Esophagus squamous epithelium (tissue), 5 donors: ENCODE measurements around the gene INKA2. TPM values are rescaled to one million over a fixed set of nuclear protein-coding genes. Genes with fewer than 3 reads are reported as not detected.

ENCODE experiments used
- DNase-seq: peaks from one replicate; lab custom pipeline; 2025; lab: John Stamatoyannopoulos, UW
- H3K27ac ChIP-seq, 4 donors: fragments of 200-600 bp; sonication (generic); one replicate each; pipeline ENCODE4 v1.5.1; 2016 to 2019; ENCODE audit warnings: mild to moderate bottlenecking in 1 of 4
- H3K27me3 ChIP-seq, 4 donors: fragments of 200-600 bp; sonication (generic); 1 replicate in 3 of 4; 2 replicates in 1 of 4; pipeline versions ENCODE4 v1.5.1 to v1.6.0; 2017 to 2021; ENCODE audit warnings: antibody characterized with exemption in 1 of 4
- H3K36me3 ChIP-seq, 3 donors: fragments of 200-600 bp; sonication (generic); one replicate each; pipeline ENCODE4 v1.5.1; 2016 to 2019
- H3K4me1 ChIP-seq, 3 donors: fragments of 200-600 bp; sonication (generic); one replicate each; pipeline ENCODE4 v1.5.1; 2017 to 2019
- H3K4me3 ChIP-seq, 4 donors: fragments of 200-600 bp; sonication (generic); 1 replicate in 3 of 4; 2 replicates in 1 of 4; pipeline ENCODE4 v1.5.1; 2016 to 2019; ENCODE audit warnings: mild to moderate bottlenecking in 2 of 4, moderate library complexity in 1 of 4
- H3K9me3 ChIP-seq, 3 donors: fragments of 200-600 bp; sonication (generic); one replicate each; pipeline ENCODE4 v1.5.1; 2016 to 2019
- POLR2A ChIP-seq, 4 donors: fragments of 450-650 bp; IDR thresholded peaks; one replicate each; pipeline ENCODE4 v1.6.1; 2017; ENCODE audit warnings: antibody characterized with exemption in 4 of 4, mild to moderate bottlenecking in 4 of 4, moderate library complexity in 3 of 4
- WGBS, 2 donors: methylation state at CpG; one replicate each; pipeline ENCODE4 v1.1.5; 2018; 5-methylcytosine and 5-hydroxymethylcytosine counted together
- intact Hi-C: fragments of 100-400 bp; cut with DNase I; formaldehyde crosslinking; loops from one replicate; pipeline ENCODE4 v1.15.0; 2022
- total RNA-seq, 4 donors: library from RNA; depleted of rRNA; stranded (reverse); fragments of >200 nt; gene quantifications; one replicate each; pipeline ENCODE4 v1.1.0, GENCODE V29; 2016
- TF ChIP-seq, protein P1 (sequence below), 6 experiments: fragments of 450-650 bp in 4 of 6; fragments of 200-600 bp in 2 of 6; sonication (generic) in 2 of 6; IDR thresholded peaks; one replicate each; pipeline ENCODE4 v1.5.1; 2016 to 2019; ENCODE audit warnings: antibody characterized with exemption in 6 of 6, mild to moderate bottlenecking in 4 of 6, moderate library complexity in 4 of 6
- donor health status: DM: yes; HTN: yes; CAD: no.

Gene INKA2
- total RNA-seq, 4 donors from 2014 or later = 2.1 to 4.6 (median 3.9) TPM

DNA sequence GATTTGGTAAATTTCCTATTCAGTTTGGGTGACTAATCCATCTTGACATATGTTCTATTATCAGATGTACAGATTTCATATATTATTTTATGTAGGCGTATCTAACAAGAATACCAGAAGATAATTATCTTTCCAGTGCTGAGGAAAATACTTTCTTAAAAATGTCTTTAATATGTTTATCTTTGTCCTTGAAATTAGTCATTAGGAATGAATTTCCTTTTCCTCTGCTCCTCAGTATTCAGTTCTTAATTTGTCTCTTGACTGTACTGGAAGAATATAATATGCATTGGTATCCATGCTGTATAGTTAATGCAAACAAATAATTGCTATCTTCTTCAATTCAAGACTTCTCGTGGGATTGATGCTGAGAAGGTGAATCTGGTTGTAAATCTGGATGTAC is 23.1 kb upstream of the INKA2 start:
- peaks cover 0 to 94% (median 11%) of the 10 kb centered on the region in 3 donors for H3K36me3 ChIP-seq

DNA sequence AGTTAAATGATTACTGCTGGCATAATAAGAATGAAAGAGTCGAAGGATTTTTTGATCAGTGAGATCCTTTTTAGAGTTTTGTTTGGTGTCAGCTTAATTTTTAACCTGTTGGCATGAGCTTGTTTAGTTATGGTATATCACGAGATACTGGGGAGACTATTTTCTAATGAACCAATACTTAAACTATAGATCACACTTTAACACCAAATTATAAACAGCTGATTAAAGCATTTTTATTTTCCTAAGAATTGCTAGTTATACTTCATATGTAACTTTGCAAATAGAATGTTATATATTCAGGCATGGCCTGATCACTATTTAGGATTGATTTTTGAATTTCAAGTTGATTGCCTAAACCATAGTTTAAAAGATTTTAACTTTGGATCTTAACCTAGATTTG is 22.5 kb upstream of the INKA2 start:
- Histone ChIP-seq H3K9me3 (no peaks in the 10 kb centered on the region), H3K27ac (no peak overlapping the region), H3K27me3 (no peaks in the 10 kb centered on the region), H3K36me3 (peaks cover 0 to 88% (median 11%) of the 10 kb centered on the region in 3 donors), H3K4me1 (peaks cover 0 to 19% (median under 1%) of the 10 kb centered on the region in 3 donors), H3K4me3 (no peak overlapping the region)
- intact Hi-C loops = no loop called here
- no peak for TF ChIP-seq POLR2A (IDR thresholded peaks at IDR 0.05)
- TF ChIP-seq, protein P1, sequence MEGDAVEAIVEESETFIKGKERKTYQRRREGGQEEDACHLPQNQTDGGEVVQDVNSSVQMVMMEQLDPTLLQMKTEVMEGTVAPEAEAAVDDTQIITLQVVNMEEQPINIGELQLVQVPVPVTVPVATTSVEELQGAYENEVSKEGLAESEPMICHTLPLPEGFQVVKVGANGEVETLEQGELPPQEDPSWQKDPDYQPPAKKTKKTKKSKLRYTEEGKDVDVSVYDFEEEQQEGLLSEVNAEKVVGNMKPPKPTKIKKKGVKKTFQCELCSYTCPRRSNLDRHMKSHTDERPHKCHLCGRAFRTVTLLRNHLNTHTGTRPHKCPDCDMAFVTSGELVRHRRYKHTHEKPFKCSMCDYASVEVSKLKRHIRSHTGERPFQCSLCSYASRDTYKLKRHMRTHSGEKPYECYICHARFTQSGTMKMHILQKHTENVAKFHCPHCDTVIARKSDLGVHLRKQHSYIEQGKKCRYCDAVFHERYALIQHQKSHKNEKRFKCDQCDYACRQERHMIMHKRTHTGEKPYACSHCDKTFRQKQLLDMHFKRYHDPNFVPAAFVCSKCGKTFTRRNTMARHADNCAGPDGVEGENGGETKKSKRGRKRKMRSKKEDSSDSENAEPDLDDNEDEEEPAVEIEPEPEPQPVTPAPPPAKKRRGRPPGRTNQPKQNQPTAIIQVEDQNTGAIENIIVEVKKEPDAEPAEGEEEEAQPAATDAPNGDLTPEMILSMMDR (IDR thresholded peaks at IDR 0.05) = no peak
- WGBS, 2 donors = 91% methylated on average over 2 of the region's 2 CpGs
- DNase-seq = no peak

More for the DNA sequence above, 23.1 kb upstream of the INKA2 start:
- intact Hi-C loops = no loop called here
- Histone ChIP-seq H3K27ac (no peak overlapping the region), H3K4me3 (no peak overlapping the region), H3K27me3 (no peaks in the 10 kb centered on the region), H3K9me3 (no peaks in the 10 kb centered on the region), H3K4me1 (peaks cover 0 to 13% (median 0%) of the 10 kb centered on the region in 3 donors)
- TF ChIP-seq, protein P1 (IDR thresholded peaks at IDR 0.05) = no peak
- no peak for TF ChIP-seq POLR2A (IDR thresholded peaks at IDR 0.05)
- no peak for DNase-seq
- 88 to 93% methylated on average over 2 of the region's 2 CpGs for WGBS, 2 donors

DNA sequence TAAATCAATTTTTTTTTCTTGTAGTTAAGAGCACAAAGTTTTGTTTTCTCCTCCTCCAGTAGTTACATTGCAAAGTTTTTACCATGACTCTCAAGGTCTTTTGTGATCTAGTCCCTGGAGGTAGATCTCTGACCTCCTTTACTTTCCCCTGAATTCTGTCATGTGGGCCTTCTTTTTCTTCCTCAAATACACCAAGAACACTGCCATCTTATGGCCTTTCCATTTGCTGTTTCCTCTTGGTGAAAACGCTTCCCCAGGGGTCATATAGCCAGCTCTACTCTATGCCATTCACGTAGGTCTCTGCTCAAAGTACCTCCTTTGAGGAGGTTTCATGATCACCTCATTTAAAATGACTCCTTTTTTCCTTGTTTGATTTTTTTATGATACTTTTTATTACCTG is 19.2 kb upstream of the INKA2 start:
- H3K27ac ChIP-seq = no peak overlapping the region
- TF ChIP-seq, protein P1 (IDR thresholded peaks at IDR 0.05) = no peak
- TF ChIP-seq POLR2A (IDR thresholded peaks at IDR 0.05) = no peak
- DNase-seq = no peak
- peaks cover 0 to 54% (median 11%) of the 10 kb centered on the region in 3 donors for H3K36me3 ChIP-seq
- no peak overlapping the region for H3K4me3 ChIP-seq
- no peaks in the 10 kb centered on the region for H3K27me3 ChIP-seq
- intact Hi-C loops = no loop called here
- H3K4me1 ChIP-seq = peaks cover 0 to 33% (median 6%) of the 10 kb centered on the region in 3 donors
- H3K9me3 ChIP-seq = no peaks in the 10 kb centered on the region
- WGBS, 2 donors = 66 to 73% methylated on average over 2 of the region's 2 CpGs

DNA sequence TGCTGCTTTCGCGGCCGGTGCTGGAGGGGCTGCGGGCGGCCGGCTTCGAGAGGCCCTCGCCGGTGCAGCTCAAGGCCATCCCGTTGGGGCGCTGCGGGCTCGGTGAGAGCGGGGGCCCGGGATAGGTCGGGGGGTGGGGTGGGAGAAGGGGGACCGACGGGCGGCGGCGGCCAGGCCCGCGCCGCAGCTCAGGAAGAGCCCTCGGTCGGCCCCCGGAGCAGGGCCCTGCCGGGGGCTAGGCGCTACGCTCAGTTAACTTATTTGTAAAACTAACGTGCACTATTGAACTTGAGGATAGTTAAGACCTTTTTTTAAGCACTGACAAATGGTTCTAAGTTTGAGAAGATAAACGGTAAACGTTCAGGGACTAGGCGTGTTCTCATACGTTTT is 16.9 kb upstream of the INKA2 start:
- TF ChIP-seq, protein P1 (IDR thresholded peaks at IDR 0.05) = no peak
- no peak for TF ChIP-seq POLR2A (IDR thresholded peaks at IDR 0.05)
- intact Hi-C loops = no loop called here
- peak overlapping the region; percentile 86 to 96 (median 92) for H3K27ac ChIP-seq
- no peak for DNase-seq
- peaks cover 0 to 32% (median 0%) of the 10 kb centered on the region in 3 donors for H3K36me3 ChIP-seq
- peaks cover 0 to 33% (median 6%) of the 10 kb centered on the region in 3 donors for H3K4me1 ChIP-seq
- 1 to 3% methylated on average over 4 to 17 of the region's 35 CpGs for WGBS, 2 donors
- H3K4me3 ChIP-seq = peak overlapping the region; percentile 79 to 90 (median 84)
- no peaks in the 10 kb centered on the region for H3K27me3 ChIP-seq
- H3K9me3 ChIP-seq = no peaks in the 10 kb centered on the region

DNA sequence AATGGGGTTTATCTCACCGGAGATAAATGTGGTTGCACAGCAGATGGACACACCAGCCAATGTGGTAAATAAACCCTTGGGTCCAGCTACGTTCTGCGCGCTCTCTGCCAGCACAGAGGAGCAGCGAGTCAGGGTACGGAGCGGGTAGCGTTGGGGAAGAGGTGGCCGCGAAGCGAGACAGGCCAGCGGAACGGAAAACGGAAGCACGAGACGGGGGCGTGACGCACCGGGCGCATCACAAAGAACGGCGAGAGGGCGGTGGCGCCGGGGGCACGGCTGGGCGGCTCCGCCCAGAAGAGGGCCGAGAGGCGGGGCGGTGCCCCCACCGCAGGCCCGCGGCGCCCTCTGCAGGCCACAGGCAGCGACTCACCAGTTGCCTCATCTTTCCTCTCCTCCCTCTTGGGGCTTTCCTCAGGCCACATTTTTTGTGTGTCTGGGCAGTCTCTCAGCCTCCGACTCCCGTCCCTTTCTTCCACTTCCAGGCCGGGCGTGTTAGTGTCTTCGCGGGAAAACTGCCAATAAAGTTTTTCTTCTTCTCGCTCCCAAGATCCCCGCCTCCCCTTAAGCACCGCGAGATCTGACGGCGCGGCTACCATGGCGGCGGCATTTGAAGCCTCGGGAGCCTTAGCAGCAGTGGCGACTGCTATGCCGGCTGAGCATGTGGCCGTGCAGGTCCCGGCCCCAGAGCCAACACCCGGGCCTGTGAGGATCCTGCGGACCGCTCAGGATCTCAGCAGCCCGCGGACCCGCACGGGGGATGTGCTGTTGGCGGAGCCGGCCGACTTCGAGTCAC is 16.3 kb upstream of the INKA2 start, which contains the start of gene DDX20:
DDX20 (plus strand) TSS at position 571 of the 793 bp plus-strand sequence; CDS start at position 595, 24 bp downstream.
- intact Hi-C loops = no loop called here
- Histone ChIP-seq H3K27ac (peak within 1 kb of the TSS; percentile 86 to 96 (median 92)), H3K36me3 (peaks cover 0 to 26% (median 0%) of the 10 kb centered on the region in 3 donors), H3K9me3 (no peaks in the 10 kb centered on the region), H3K4me3 (peak within 1 kb of the TSS; percentile 79 to 90 (median 84)), H3K4me1 (peaks cover 0 to 33% (median 6%) of the 10 kb centered on the region in 3 donors), H3K27me3 (no peaks in the 10 kb centered on the region)
- peak; percentile 83 for DNase-seq
- TF ChIP-seq POLR2A (IDR thresholded peaks at IDR 0.05) = peak in 2 of 4 donors; percentile 44 to 59
- TF ChIP-seq, protein P1 (IDR thresholded peaks at IDR 0.05) = peak; percentile 77 to 99 (median 92)
- 1% methylated on average over 30 to 43 of the region's 67 CpGs for WGBS, 2 donors
